ENCODE data around the gene NGB. TPM values are rescaled to one million over a fixed set of nuclear protein-coding genes. Genes with fewer than 3 reads are reported as not detected.

NGB gene
- total RNA-seq, 1 donor from 2014 or later = not detected

GRCh38 chr14:77268989-77269600 lies 1.9 kb downstream of the NGB start:
- Mint-ChIP-seq H3K4me3 (no peak overlapping the region), H3K9me3 (no peaks in the 10 kb centered on the region), H3K27me3 (ENCODE audit: insufficient read depth) (peaks cover 43% of the 10 kb centered on the region), H3K4me1 (ENCODE audit: low read depth) (no peaks in the 10 kb centered on the region), H3K27ac (no peak overlapping the region), H3K36me3 (ENCODE audit: low read depth) (no peaks in the 10 kb centered on the region)
- no peak for DNase-seq (ENCODE audit: low spot score)
- intact Hi-C loops (cut with micrococcal nuclease) = no loop called here

- Mint-ChIP-seq H3K4me1 (ENCODE audit: low read depth) (no peaks in the 10 kb centered on the region), H3K27ac (no peak overlapping the region), H3K4me3 (no peak overlapping the region), H3K9me3 (no peaks in the 10 kb centered on the region), H3K27me3 (ENCODE audit: insufficient read depth) (peaks cover 46% of the 10 kb centered on the region), H3K36me3 (ENCODE audit: low read depth) (no peaks in the 10 kb centered on the region)
- DNase-seq (ENCODE audit: low spot score) = no peak
- intact Hi-C loops (cut with micrococcal nuclease) = no loop called here
Observed at GRCh38 chr14:77267937-77268699, 2.9 kb downstream of the NGB start.

- H3K36me3 Mint-ChIP-seq (ENCODE audit: low read depth) = no peaks in the 10 kb centered on the region
- H3K27me3 Mint-ChIP-seq (ENCODE audit: insufficient read depth) = peaks cover 35% of the 10 kb centered on the region
- H3K4me3 Mint-ChIP-seq = no peak overlapping the region
- intact Hi-C loops (cut with micrococcal nuclease) = no loop called here
- H3K9me3 Mint-ChIP-seq = no peaks in the 10 kb centered on the region
- H3K4me1 Mint-ChIP-seq (ENCODE audit: low read depth) = no peaks in the 10 kb centered on the region
- no peak for DNase-seq (ENCODE audit: low spot score)
- no peak overlapping the region for H3K27ac Mint-ChIP-seq
Observed at GRCh38 chr14:77266336-77266735, 4.7 kb downstream of the NGB start.

DNA sequence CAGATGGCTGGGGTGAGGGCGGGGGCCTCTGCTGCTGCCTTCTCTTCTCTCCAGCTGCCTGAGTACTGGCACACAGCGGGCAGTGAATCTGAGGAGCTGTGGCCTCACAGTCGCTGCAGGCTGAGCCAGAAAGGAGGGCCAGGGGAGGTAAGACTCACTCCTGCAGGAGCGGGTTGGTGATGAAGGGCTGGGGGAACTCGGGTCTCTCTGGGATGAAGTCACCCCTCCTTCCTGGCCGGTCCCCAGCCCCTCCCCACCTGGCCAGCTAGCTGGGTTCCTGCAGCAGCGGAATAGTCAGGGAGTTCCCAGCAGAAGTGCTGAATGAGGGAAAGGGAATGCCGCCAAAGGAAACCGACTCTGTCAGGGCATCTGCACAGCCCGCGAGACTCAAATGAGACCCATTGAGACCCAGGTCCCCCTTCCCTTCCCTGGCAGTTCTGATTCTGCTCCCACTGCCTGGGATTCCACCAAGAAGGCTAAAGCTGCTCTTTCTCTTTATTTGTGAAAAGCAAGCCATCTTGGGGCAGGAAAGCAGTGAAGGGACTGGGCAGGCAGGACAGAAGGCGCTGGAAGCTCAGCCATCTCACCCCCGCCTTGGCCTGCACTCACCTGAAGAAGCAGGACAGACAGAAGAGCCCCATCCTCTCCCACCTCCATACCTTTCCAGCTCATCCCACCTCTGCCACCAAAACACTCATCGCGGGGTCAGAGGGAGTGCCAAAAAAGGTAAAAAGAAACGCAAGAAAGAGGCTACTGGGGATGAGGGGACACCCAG lies 5.3 kb downstream of the NGB start:
- intact Hi-C loops (cut with micrococcal nuclease) = no loop called here
- Mint-ChIP-seq H3K36me3 (ENCODE audit: low read depth) (no peaks in the 10 kb centered on the region), H3K27ac (no peak overlapping the region)

GRCh38 chr14:77265187-77265515 lies 5.9 kb downstream of the NGB start:
- H3K27ac Mint-ChIP-seq = no peak overlapping the region
- H3K4me3 Mint-ChIP-seq = no peak overlapping the region
- no peak for DNase-seq (ENCODE audit: low spot score)
- H3K36me3 Mint-ChIP-seq (ENCODE audit: low read depth) = no peaks in the 10 kb centered on the region
- H3K9me3 Mint-ChIP-seq = no peaks in the 10 kb centered on the region
- intact Hi-C loops (cut with micrococcal nuclease) = no loop called here
- no peaks in the 10 kb centered on the region for H3K4me1 Mint-ChIP-seq (ENCODE audit: low read depth)
- H3K27me3 Mint-ChIP-seq (ENCODE audit: insufficient read depth) = peaks cover 34% of the 10 kb centered on the region

More for the DNA sequence above, 5.3 kb downstream of the NGB start:
- DNase-seq (ENCODE audit: low spot score) = no peak
- Mint-ChIP-seq H3K27me3 (ENCODE audit: insufficient read depth) (peaks cover 34% of the 10 kb centered on the region), H3K4me1 (ENCODE audit: low read depth) (no peaks in the 10 kb centered on the region), H3K9me3 (no peaks in the 10 kb centered on the region), H3K4me3 (no peak overlapping the region)

DNA sequence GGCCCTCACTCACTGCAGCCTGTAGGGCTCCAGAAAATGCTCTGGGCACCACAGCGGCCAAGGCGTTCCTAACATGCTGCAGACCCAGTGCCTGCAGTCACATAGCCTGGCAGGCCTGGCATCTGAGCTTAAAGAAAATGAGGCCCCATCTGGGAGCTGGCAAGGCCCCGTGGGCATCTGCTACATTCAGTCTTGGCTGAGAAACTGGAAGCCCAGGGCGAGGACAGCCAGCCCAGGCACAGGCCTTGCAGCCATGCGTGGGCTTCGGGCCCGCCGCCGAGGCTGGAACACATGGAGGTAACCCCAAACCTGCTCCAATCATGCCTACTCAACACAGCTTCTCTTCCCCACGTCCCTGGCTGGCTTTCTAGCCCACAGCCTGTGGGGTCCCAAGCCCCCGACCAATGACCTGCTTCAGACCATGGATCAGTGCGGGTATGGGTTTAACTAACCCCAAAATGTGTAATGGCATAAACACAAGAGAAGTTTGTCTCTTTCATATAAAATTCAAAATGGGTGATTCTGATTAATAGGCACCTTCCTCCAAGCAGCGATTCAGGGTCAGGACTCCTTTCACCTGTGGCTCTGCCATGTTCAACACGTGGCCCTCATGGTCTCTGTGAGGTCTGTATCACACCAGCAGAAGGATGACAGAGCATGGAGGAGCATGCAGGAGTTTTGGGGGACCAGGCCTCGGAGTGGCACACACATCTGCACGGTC lies 6.4 kb downstream of the NGB start:
- Mint-ChIP-seq H3K27ac (no peak overlapping the region), H3K9me3 (no peaks in the 10 kb centered on the region), H3K27me3 (ENCODE audit: insufficient read depth) (peaks cover 30% of the 10 kb centered on the region), H3K4me1 (ENCODE audit: low read depth) (no peaks in the 10 kb centered on the region), H3K4me3 (no peak overlapping the region), H3K36me3 (ENCODE audit: low read depth) (no peaks in the 10 kb centered on the region)
- intact Hi-C loops (cut with micrococcal nuclease) = no loop called here
- no peak for DNase-seq (ENCODE audit: low spot score)

GRCh38 chr14:77260631-77261030 lies 10.4 kb downstream of the NGB start:
- Mint-ChIP-seq H3K27ac (no peak overlapping the region), H3K36me3 (ENCODE audit: low read depth) (no peaks in the 10 kb centered on the region), H3K4me3 (no peak overlapping the region), H3K27me3 (ENCODE audit: insufficient read depth) (peaks cover 15% of the 10 kb centered on the region), H3K9me3 (no peaks in the 10 kb centered on the region), H3K4me1 (ENCODE audit: low read depth) (no peaks in the 10 kb centered on the region)
- intact Hi-C loops (cut with micrococcal nuclease) = no loop called here
- no peak for DNase-seq (ENCODE audit: low spot score)

- H3K27me3 Mint-ChIP-seq (ENCODE audit: insufficient read depth) = peaks cover 12% of the 10 kb centered on the region
- no peaks in the 10 kb centered on the region for H3K4me1 Mint-ChIP-seq (ENCODE audit: low read depth)
- no peak for DNase-seq (ENCODE audit: low spot score)
- H3K36me3 Mint-ChIP-seq (ENCODE audit: low read depth) = no peaks in the 10 kb centered on the region
- no peak overlapping the region for H3K27ac Mint-ChIP-seq
- H3K4me3 Mint-ChIP-seq = no peak overlapping the region
- H3K9me3 Mint-ChIP-seq = no peaks in the 10 kb centered on the region
- intact Hi-C loops (cut with micrococcal nuclease) = no loop called here
Observed at GRCh38 chr14:77260199-77260598, 10.8 kb downstream of the NGB start.

- Mint-ChIP-seq H3K9me3 (no peaks in the 10 kb centered on the region), H3K4me1 (ENCODE audit: low read depth) (no peaks in the 10 kb centered on the region), H3K36me3 (ENCODE audit: low read depth) (no peaks in the 10 kb centered on the region), H3K27me3 (ENCODE audit: insufficient read depth) (peaks cover 10% of the 10 kb centered on the region), H3K4me3 (no peak overlapping the region), H3K27ac (no peak overlapping the region)
- intact Hi-C loops (cut with micrococcal nuclease) = no loop called here
- DNase-seq (ENCODE audit: low spot score) = no peak
Observed at GRCh38 chr14:77259025-77259715, 11.8 kb downstream of the NGB start.

DNA sequence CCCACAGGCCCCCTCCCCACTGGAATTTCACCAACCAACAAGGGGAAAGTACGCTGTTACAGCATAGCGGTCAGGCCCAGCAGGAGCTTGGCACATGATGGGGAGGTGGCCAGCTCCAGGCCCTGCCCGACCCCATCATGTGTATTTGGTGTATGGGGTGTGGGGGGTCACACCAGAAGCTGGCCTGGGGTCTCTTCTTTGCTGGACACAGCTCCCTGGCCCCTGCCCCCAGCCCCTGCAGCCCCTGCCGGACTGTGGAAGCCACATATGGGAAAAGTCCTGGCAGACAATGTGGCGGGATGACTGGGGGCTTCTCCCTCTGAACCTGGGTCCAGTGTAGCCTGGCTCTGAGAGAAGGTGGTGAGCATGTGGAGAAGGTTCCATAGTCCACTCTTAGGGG lies 12.4 kb downstream of the NGB start:
- no peak for DNase-seq (ENCODE audit: low spot score)
- H3K36me3 Mint-ChIP-seq (ENCODE audit: low read depth) = no peaks in the 10 kb centered on the region
- H3K4me1 Mint-ChIP-seq (ENCODE audit: low read depth) = no peaks in the 10 kb centered on the region
- no peak overlapping the region for H3K4me3 Mint-ChIP-seq
- intact Hi-C loops (cut with micrococcal nuclease) = no loop called here
- no peak overlapping the region for H3K27ac Mint-ChIP-seq
- H3K27me3 Mint-ChIP-seq (ENCODE audit: insufficient read depth) = peaks cover 8% of the 10 kb centered on the region
- H3K9me3 Mint-ChIP-seq = no peaks in the 10 kb centered on the region

GRCh38 chr14:77257700-77258099 lies 13.3 kb downstream of the NGB start:
- peaks cover 7% of the 10 kb centered on the region for H3K27me3 Mint-ChIP-seq (ENCODE audit: insufficient read depth)
- no peaks in the 10 kb centered on the region for H3K4me1 Mint-ChIP-seq (ENCODE audit: low read depth)
- H3K4me3 Mint-ChIP-seq = no peak overlapping the region
- no peaks in the 10 kb centered on the region for H3K36me3 Mint-ChIP-seq (ENCODE audit: low read depth)
- no peak overlapping the region for H3K27ac Mint-ChIP-seq
- no peaks in the 10 kb centered on the region for H3K9me3 Mint-ChIP-seq
- no peak for DNase-seq (ENCODE audit: low spot score)
- intact Hi-C loops (cut with micrococcal nuclease) = no loop called here

- no peaks in the 10 kb centered on the region for H3K4me1 Mint-ChIP-seq (ENCODE audit: low read depth)
- no peaks in the 10 kb centered on the region for H3K9me3 Mint-ChIP-seq
- H3K27ac Mint-ChIP-seq = no peak overlapping the region
- no peaks in the 10 kb centered on the region for H3K36me3 Mint-ChIP-seq (ENCODE audit: low read depth)
- no peak overlapping the region for H3K4me3 Mint-ChIP-seq
- H3K27me3 Mint-ChIP-seq (ENCODE audit: insufficient read depth) = peaks cover 7% of the 10 kb centered on the region
- intact Hi-C loops (cut with micrococcal nuclease) = no loop called here
- DNase-seq (ENCODE audit: low spot score) = no peak
Observed at GRCh38 chr14:77256694-77257093, 14.3 kb downstream of the NGB start.

Data from activated T-helper 1 cell treated with anti-CD3 and anti-CD28 coated beads, Interleukin-12 subunit alpha, Interleukin-12 subunit beta, Interleukin-2, Interleukin-4 antibody, amounts not matched to agents 30 ng/mL and 10 ng/mL and 1 ng/mL, durations not matched to agents 14 hours and 24 hours and 36 hours (primary cell).